ENCODE data around the gene RSBN1. TPM values are rescaled to one million over a fixed set of nuclear protein-coding genes. Genes with fewer than 3 reads are reported as not detected.

Gene RSBN1
- polyA plus RNA-seq, 1 of the 3 experiments (the other 2 are of a cell fraction), result 4.0 TPM

DNA sequence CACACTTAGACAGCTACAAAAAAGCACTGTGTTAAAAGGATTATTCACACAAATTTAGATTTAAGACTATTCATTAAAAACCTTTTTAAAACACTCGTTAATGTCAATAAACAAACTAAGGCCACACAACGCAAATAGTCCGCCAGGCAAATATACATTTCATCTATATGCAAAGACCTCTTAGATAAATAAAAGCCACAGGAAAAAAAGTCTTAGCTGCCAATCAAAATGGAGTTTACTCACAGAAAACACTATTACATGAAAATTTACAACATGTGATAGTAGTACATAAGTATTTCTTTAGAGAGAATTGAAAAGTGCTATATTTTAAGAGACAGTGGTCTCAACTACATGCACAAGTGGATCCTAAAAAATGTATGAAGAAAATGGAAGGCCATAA lies 50.3 kb downstream of the RSBN1 start:
- Histone ChIP-seq H3K36me3 (replicated peaks in 1 of 2; ENCODE audit: control insufficient read depth in 1 of 2, insufficient read depth in 2 of 2, low read length in 1 of 2) (peaks cover 19 to 32% of the 10 kb centered on the region in 2 experiments), H3K4me3 (ENCODE audit: low read depth in 2 of 2, low read length in 1 of 2) (no peak overlapping the region), H3K4me2 (no peak overlapping the region), H3K9me2 (no peaks in the 10 kb centered on the region), H3K4me1 (ENCODE audit: control insufficient read depth in 1 of 2, insufficient read depth in 2 of 2, low read depth in 1 of 2, low read length in 1 of 2) (peaks cover 7 to 11% of the 10 kb centered on the region in 2 experiments; a peak in 3 of 4 replicates), H3K79me2 (ENCODE audit: insufficient read depth) (peaks cover 20% of the 10 kb centered on the region), H3K27me3 (ENCODE audit: insufficient read depth) (no peaks in the 10 kb centered on the region), H4K20me1 (ENCODE audit: insufficient read depth) (no peaks in the 10 kb centered on the region), H3K27ac (ENCODE audit: low read depth in 2 of 2, low read length in 1 of 2) (no peak overlapping the region), H2AFZ (ENCODE audit: low read depth) (no peak overlapping the region), H3K9ac (no peak overlapping the region), H3F3A (replicated peaks; ENCODE audit: insufficient read depth) (peaks cover 32% of the 10 kb centered on the region), H3K9me3 (no peaks in the 10 kb centered on the region)
- TF ChIP-seq RCOR1 (IDR thresholded peaks at IDR 0.05; ENCODE audit: low read length) (no peak), GATA2 (CRISPR knock-in tag; IDR thresholded peaks at IDR 0.05) (no peak), ELF1 (IDR thresholded peaks at IDR 0.05) (no peak), RXRA (IDR thresholded peaks at IDR 0.05; ENCODE audit: borderline replicate concordance, low read depth) (no peak), EZH2phosphoT487 (IDR thresholded peaks at IDR 0.05; ENCODE audit: borderline replicate concordance, low read depth) (no peak), RAD21 (IDR thresholded peaks at IDR 0.05; ENCODE audit: low read length) (no peak), FOXM1 (IDR thresholded peaks at IDR 0.05; ENCODE audit: low read depth) (no peak), TAF1 (IDR thresholded peaks at IDR 0.05; ENCODE audit: borderline replicate concordance, low read depth, low read length) (no peak), EP300 (IDR thresholded peaks at IDR 0.05; ENCODE audit: borderline replicate concordance in 1 of 2, low read depth in 1 of 2, low read length in 1 of 2) (no peak), TEAD4 (IDR thresholded peaks at IDR 0.05; ENCODE audit: borderline replicate concordance, insufficient read depth) (no peak), NFIC (IDR thresholded peaks at IDR 0.05; ENCODE audit: borderline replicate concordance) (no peak), POLR2AphosphoS5 (IDR thresholded peaks at IDR 0.05; ENCODE audit: low read depth, low read length) (no peak), USF1 (IDR thresholded peaks at IDR 0.05; ENCODE audit: borderline replicate concordance, low read depth) (no peak), GABPA (IDR thresholded peaks at IDR 0.05; ENCODE audit: low read depth) (no peak), PBX3 (IDR thresholded peaks at IDR 0.05) (no peak), TCF12 (IDR thresholded peaks at IDR 0.05) (no peak)
- TF ChIP-seq, protein P1, sequence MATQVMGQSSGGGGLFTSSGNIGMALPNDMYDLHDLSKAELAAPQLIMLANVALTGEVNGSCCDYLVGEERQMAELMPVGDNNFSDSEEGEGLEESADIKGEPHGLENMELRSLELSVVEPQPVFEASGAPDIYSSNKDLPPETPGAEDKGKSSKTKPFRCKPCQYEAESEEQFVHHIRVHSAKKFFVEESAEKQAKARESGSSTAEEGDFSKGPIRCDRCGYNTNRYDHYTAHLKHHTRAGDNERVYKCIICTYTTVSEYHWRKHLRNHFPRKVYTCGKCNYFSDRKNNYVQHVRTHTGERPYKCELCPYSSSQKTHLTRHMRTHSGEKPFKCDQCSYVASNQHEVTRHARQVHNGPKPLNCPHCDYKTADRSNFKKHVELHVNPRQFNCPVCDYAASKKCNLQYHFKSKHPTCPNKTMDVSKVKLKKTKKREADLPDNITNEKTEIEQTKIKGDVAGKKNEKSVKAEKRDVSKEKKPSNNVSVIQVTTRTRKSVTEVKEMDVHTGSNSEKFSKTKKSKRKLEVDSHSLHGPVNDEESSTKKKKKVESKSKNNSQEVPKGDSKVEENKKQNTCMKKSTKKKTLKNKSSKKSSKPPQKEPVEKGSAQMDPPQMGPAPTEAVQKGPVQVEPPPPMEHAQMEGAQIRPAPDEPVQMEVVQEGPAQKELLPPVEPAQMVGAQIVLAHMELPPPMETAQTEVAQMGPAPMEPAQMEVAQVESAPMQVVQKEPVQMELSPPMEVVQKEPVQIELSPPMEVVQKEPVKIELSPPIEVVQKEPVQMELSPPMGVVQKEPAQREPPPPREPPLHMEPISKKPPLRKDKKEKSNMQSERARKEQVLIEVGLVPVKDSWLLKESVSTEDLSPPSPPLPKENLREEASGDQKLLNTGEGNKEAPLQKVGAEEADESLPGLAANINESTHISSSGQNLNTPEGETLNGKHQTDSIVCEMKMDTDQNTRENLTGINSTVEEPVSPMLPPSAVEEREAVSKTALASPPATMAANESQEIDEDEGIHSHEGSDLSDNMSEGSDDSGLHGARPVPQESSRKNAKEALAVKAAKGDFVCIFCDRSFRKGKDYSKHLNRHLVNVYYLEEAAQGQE (IDR thresholded peaks at IDR 0.05; ENCODE audit: low read depth, low read length), result no peak
- TF ChIP-seq, protein P2, sequence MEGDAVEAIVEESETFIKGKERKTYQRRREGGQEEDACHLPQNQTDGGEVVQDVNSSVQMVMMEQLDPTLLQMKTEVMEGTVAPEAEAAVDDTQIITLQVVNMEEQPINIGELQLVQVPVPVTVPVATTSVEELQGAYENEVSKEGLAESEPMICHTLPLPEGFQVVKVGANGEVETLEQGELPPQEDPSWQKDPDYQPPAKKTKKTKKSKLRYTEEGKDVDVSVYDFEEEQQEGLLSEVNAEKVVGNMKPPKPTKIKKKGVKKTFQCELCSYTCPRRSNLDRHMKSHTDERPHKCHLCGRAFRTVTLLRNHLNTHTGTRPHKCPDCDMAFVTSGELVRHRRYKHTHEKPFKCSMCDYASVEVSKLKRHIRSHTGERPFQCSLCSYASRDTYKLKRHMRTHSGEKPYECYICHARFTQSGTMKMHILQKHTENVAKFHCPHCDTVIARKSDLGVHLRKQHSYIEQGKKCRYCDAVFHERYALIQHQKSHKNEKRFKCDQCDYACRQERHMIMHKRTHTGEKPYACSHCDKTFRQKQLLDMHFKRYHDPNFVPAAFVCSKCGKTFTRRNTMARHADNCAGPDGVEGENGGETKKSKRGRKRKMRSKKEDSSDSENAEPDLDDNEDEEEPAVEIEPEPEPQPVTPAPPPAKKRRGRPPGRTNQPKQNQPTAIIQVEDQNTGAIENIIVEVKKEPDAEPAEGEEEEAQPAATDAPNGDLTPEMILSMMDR (IDR thresholded peaks at IDR 0.05), result no peak
- WGBS (ENCODE audit: low lambda C conversion rate), result 95% methylated on average over 3 of the region's 3 CpGs
- ChIA-PET POLR2A (no interaction called here), CTCF (interaction anchor here (1.3 kb wide), 1 partner anchor 9 kb away, joined by 4 read pairs; no protein-coding TSS in a partner anchor)
- no peak for DNase-seq
